Neural progenitor cell (in vitro differentiated cells): ENCODE results near the gene TLDC2. TPM values are rescaled to one million over a fixed set of nuclear protein-coding genes. Genes with fewer than 3 reads are reported as not detected.

Experiments used
- DNase-seq: peaks from one replicate; pipeline ENCODE4 v3.0.0-alpha.2; 2016; ENCODE audit warnings: low spot score
- H2AFZ ChIP-seq: fragments of 200-600 bp; sonication (generic); replicated peaks from 2 replicates; pipeline ENCODE4 v1.6.1; 2016; ENCODE audit warnings: antibody characterized with exemption
- H3F3A ChIP-seq: fragments of 200-600 bp; sonication (generic); 2 replicates; pipeline ENCODE4 v1.6.1; 2016; ENCODE audit warnings: antibody characterized with exemption, low read depth
- H3K27ac ChIP-seq: fragments of 200-600 bp; sonication (generic); 2 replicates; pipeline ENCODE4 v1.5.1; 2016; ENCODE audit warnings: mild to moderate bottlenecking
- H3K27me3 ChIP-seq: fragments of 200-600 bp; sonication (generic); 2 replicates; pipeline ENCODE4 v1.6.1; 2016; ENCODE audit warnings: mild to moderate bottlenecking, moderate library complexity
- H3K36me3 ChIP-seq: fragments of 200-600 bp; sonication (generic); 2 replicates; pipeline ENCODE4 v1.5.1; 2016
- H3K4me1 ChIP-seq: fragments of 200-600 bp; sonication (generic); 2 replicates; pipeline ENCODE4 v1.6.1; 2016; ENCODE audit warnings: mixed run types
- H3K4me2 ChIP-seq: fragments of 200-600 bp; sonication (generic); 2 replicates; pipeline ENCODE4 v1.6.1; 2016
- H3K4me3 ChIP-seq: fragments of 200-600 bp; sonication (generic); 2 replicates; pipeline ENCODE4 v1.5.1; 2016
- H3K79me2 ChIP-seq: fragments of 200-600 bp; sonication (generic); 2 replicates; pipeline ENCODE4 v1.6.1; 2016; ENCODE audit warnings: low read depth
- H3K9ac ChIP-seq: fragments of 200-600 bp; sonication (generic); 2 replicates; pipeline ENCODE4 v1.6.1; 2016
- H3K9me3 ChIP-seq: fragments of 200-600 bp; sonication (generic); 2 replicates; pipeline ENCODE4 v1.5.1; 2016; ENCODE audit warnings: low read depth
- H4K20me1 ChIP-seq: fragments of 200-600 bp; sonication (generic); 2 replicates; pipeline ENCODE4 v1.6.1; 2016; ENCODE audit warnings: low read depth
- H3K27ac Mint-ChIP-seq: 3 replicates; pipeline ENCODE4 v1.8.0; 2021; ENCODE audit warnings: mixed read lengths
- H3K27me3 Mint-ChIP-seq: 2 replicates; pipeline ENCODE4 v1.8.0; 2022; ENCODE audit warnings: low read depth, mild to moderate bottlenecking, inconsistent platforms, moderate library complexity, mixed read lengths; ENCODE audit not compliant: insufficient read depth
- H3K36me3 Mint-ChIP-seq: 3 replicates; pipeline ENCODE4 v1.8.0; 2021; ENCODE audit warnings: mixed read lengths
- H3K4me1 Mint-ChIP-seq: 3 replicates; pipeline ENCODE4 v1.8.0; 2021; ENCODE audit warnings: mixed read lengths
- H3K4me3 Mint-ChIP-seq: 3 replicates; pipeline ENCODE4 v1.8.0; 2021; ENCODE audit warnings: mild to moderate bottlenecking, moderate library complexity, mixed read lengths
- H3K9me3 Mint-ChIP-seq: 3 replicates; pipeline ENCODE4 v1.8.0; 2020; ENCODE audit warnings: mixed read lengths
- EZH2 ChIP-seq: fragments of 200-600 bp; sonication (generic); IDR thresholded peaks from 2 replicates; pipeline ENCODE4 v1.6.1; 2017; ENCODE audit warnings: antibody characterized with exemption, mild to moderate bottlenecking, moderate library complexity
- EZH2phosphoT487 ChIP-seq: fragments of 200-600 bp; sonication (generic); IDR thresholded peaks from 2 replicates; pipeline ENCODE4 v1.6.1; 2017; ENCODE audit warnings: antibody characterized with exemption
- total RNA-seq: library from RNA; depleted of rRNA; stranded (reverse); fragments of >200 nt; gene quantifications from 2 replicates; pipeline ENCODE4 v1.2.3, GENCODE V29; 2015; ENCODE audit warnings: low replicate concordance
- TF ChIP-seq, protein P1 (sequence below): fragments of 200-600 bp; sonication (generic); IDR thresholded peaks from 2 replicates; pipeline ENCODE4 v1.5.1; 2017; ENCODE audit warnings: antibody characterized with exemption, mild to moderate bottlenecking

The TLDC2 gene
- total RNA-seq, 1 donor from 2014 or later, result 2.4 TPM

DNA sequence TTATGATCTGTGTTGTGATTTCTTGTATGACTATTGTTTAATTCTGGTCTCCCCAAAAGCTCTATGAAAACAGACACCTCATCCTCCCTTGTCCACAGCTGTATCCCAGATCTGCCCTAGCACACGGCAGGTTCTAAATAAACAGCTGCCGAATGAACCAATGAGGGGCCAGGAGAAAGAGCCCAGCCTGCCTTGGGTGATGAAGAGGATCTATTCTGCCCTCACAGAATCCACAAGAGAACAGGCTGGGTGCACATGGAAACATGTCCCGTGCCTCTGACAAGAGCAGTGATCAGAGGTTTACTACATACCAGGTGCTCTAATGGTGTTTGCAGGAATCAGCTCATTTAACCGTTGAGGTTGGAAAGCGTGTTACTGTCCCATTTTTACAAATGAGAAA is 15.6 kb upstream of the TLDC2 start:
- Histone ChIP-seq H3K9ac (no peak overlapping the region), H3K4me2 (no peak overlapping the region), H3F3A (peaks cover 7% of the 10 kb centered on the region), H3K79me2 (peaks cover 76% of the 10 kb centered on the region), H2AFZ (no peak overlapping the region), H3K4me3 (no peak overlapping the region), H3K4me1 (peaks cover 13% of the 10 kb centered on the region), H3K36me3 (no peaks in the 10 kb centered on the region), H3K9me3 (no peaks in the 10 kb centered on the region), H3K27ac (no peak overlapping the region), H4K20me1 (peaks cover 70% of the 10 kb centered on the region), H3K27me3 (peaks cover 11% of the 10 kb centered on the region)
- Mint-ChIP-seq H3K4me3 (peak overlapping the region; percentile 91), H3K4me1 (peaks cover 39% of the 10 kb centered on the region), H3K27me3 (peaks cover 2% of the 10 kb centered on the region), H3K27ac (no peak overlapping the region), H3K9me3 (no peaks in the 10 kb centered on the region), H3K36me3 (peaks cover 4% of the 10 kb centered on the region)
- TF ChIP-seq, protein P1, sequence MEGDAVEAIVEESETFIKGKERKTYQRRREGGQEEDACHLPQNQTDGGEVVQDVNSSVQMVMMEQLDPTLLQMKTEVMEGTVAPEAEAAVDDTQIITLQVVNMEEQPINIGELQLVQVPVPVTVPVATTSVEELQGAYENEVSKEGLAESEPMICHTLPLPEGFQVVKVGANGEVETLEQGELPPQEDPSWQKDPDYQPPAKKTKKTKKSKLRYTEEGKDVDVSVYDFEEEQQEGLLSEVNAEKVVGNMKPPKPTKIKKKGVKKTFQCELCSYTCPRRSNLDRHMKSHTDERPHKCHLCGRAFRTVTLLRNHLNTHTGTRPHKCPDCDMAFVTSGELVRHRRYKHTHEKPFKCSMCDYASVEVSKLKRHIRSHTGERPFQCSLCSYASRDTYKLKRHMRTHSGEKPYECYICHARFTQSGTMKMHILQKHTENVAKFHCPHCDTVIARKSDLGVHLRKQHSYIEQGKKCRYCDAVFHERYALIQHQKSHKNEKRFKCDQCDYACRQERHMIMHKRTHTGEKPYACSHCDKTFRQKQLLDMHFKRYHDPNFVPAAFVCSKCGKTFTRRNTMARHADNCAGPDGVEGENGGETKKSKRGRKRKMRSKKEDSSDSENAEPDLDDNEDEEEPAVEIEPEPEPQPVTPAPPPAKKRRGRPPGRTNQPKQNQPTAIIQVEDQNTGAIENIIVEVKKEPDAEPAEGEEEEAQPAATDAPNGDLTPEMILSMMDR, result no peak
- no peak for TF ChIP-seq EZH2phosphoT487
- no peak for TF ChIP-seq EZH2
- no peak for DNase-seq

DNA sequence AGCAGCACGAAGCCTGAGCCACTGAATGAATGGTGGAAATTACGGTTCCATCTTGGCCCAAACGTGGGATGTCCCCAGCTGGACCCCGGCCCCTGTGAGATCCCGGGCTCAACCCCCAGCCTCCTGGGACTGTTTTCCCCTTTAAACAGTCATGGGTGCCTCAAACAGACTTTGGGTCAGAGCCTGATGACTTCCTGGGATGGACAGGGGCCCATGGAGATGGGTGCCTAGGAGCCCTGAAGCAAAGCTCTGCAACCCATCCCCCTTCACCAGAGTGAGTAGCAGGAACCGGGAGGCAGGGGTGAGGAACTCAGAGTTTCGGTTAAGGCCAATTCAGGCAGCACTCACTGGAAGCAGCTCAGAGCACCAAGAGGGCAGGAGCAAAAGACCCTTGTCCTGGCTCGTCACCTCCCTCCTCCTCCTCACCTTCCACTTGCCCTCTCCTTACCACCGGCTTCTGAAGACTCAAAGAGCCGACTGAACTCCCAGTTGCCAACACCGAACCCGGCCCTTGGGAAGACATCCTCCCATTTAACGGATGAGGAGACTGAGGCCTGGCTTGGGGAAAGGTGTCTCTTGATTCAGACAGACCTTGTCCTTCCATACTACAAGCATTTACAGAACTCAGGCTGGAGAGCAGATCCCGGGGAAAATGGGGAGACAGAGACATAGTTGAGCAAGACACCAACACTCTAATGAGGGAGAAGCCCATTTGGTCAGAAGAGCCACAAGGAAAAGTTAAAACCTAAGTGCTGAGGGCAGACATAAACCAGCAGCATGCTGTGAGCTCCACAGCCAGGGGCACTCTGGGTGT is 14.9 kb upstream of the TLDC2 start:
- H3K27ac Mint-ChIP-seq, result no peak overlapping the region

DNA sequence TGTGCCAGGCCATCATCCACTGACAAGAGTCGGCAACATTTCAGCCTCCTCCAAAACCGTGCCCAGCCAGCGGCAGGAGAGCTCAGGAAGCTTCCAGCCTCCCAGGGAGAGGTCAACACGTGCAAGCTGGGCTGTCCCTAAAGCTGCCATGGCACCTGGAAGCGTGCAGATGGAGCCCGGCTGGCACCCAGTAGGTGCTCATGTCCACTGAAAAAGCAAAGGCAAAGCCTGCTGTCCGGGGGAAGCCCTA is 14.4 kb upstream of the TLDC2 start:
- peaks cover 36% of the 10 kb centered on the region for H3K4me1 Mint-ChIP-seq
- H3K27ac ChIP-seq, result no peak overlapping the region
- no peak for DNase-seq

More for the DNA sequence above, 14.9 kb upstream of the TLDC2 start:
- Histone ChIP-seq H2AFZ (no peak overlapping the region), H3K9ac (no peak overlapping the region), H3K9me3 (no peaks in the 10 kb centered on the region), H3K27me3 (peaks cover 11% of the 10 kb centered on the region), H4K20me1 (peaks cover 63% of the 10 kb centered on the region), H3K27ac (no peak overlapping the region), H3K36me3 (no peaks in the 10 kb centered on the region), H3F3A (peaks cover 7% of the 10 kb centered on the region), H3K79me2 (peaks cover 69% of the 10 kb centered on the region), H3K4me3 (peak overlapping the region; percentile 93), H3K4me2 (peak overlapping the region; percentile 99), H3K4me1 (peaks cover 13% of the 10 kb centered on the region)
- peaks cover 39% of the 10 kb centered on the region for H3K4me1 Mint-ChIP-seq
- peaks cover 3% of the 10 kb centered on the region for H3K27me3 Mint-ChIP-seq
- DNase-seq, result no peak
- peaks cover 4% of the 10 kb centered on the region for H3K36me3 Mint-ChIP-seq
- H3K9me3 Mint-ChIP-seq, result no peaks in the 10 kb centered on the region
- peak overlapping the region; percentile 91 for H3K4me3 Mint-ChIP-seq
- TF ChIP-seq, protein P1, result no peak
- no peak for TF ChIP-seq EZH2
- TF ChIP-seq EZH2phosphoT487, result no peak

More for the DNA sequence above, 14.4 kb upstream of the TLDC2 start:
- H3K4me2 ChIP-seq, result peak overlapping the region; percentile 99
- H2AFZ ChIP-seq, result no peak overlapping the region
- H3K36me3 ChIP-seq, result no peaks in the 10 kb centered on the region
- TF ChIP-seq, protein P1, result no peak
- TF ChIP-seq EZH2, result no peak
- TF ChIP-seq EZH2phosphoT487, result no peak
- Mint-ChIP-seq H3K27ac (no peak overlapping the region), H3K9me3 (no peaks in the 10 kb centered on the region), H3K4me3 (peak overlapping the region; percentile 91), H3K27me3 (peaks cover 6% of the 10 kb centered on the region), H3K36me3 (peaks cover 4% of the 10 kb centered on the region)
- H3K9me3 ChIP-seq, result no peaks in the 10 kb centered on the region
- peaks cover 13% of the 10 kb centered on the region for H3K4me1 ChIP-seq
- H3K9ac ChIP-seq, result no peak overlapping the region
- peaks cover 58% of the 10 kb centered on the region for H4K20me1 ChIP-seq
- peaks cover 64% of the 10 kb centered on the region for H3K79me2 ChIP-seq
- H3K27me3 ChIP-seq, result peaks cover 11% of the 10 kb centered on the region
- peak overlapping the region; percentile 93 for H3K4me3 ChIP-seq
- H3F3A ChIP-seq, result peaks cover 7% of the 10 kb centered on the region
